ENCODE measurements around the gene RRAD.

RRAD gene

GRCh38 chr16:66916518-66916917, 8.8 kb downstream of the RRAD start:
- no peak for DNase-seq (ENCODE audit: low spot score)

GRCh38 chr16:66915041-66915440, 10.3 kb downstream of the RRAD start:
- no peak for DNase-seq (ENCODE audit: low spot score)

GRCh38 chr16:66914541-66914940, 10.8 kb downstream of the RRAD start:
- DNase-seq (ENCODE audit: low spot score) = no peak

- no peak for DNase-seq (ENCODE audit: low spot score)
Measured at GRCh38 chr16:66913711-66914110, 11.6 kb downstream of the RRAD start.

- no peak for DNase-seq (ENCODE audit: low spot score)
Measured at GRCh38 chr16:66913081-66913480, 12.3 kb downstream of the RRAD start.

- DNase-seq (ENCODE audit: low spot score) = no peak
Measured at GRCh38 chr16:66911801-66912200, 13.5 kb downstream of the RRAD start.

GRCh38 chr16:66911112-66911511, 14.2 kb downstream of the RRAD start:
- no peak for DNase-seq (ENCODE audit: low spot score)

- DNase-seq (ENCODE audit: low spot score) = no peak
Measured at GRCh38 chr16:66910175-66910940, 15.0 kb downstream of the RRAD start.

GRCh38 chr16:66908762-66909559, 16.4 kb downstream of the RRAD start:
- DNase-seq (ENCODE audit: low spot score) = no peak

- DNase-seq (ENCODE audit: low spot score) = no peak
Measured at GRCh38 chr16:66908116-66908515, 17.2 kb downstream of the RRAD start.

GRCh38 chr16:66906916-66907836, 18.2 kb downstream of the RRAD start:
- no peak for DNase-seq (ENCODE audit: low spot score)

GRCh38 chr16:66905633-66906539, 19.4 kb downstream of the RRAD start:
- DNase-seq (ENCODE audit: low spot score) = no peak

- DNase-seq (ENCODE audit: low spot score) = no peak
Measured at GRCh38 chr16:66904846-66905632, 20.3 kb downstream of the RRAD start.

- DNase-seq (ENCODE audit: low spot score) = no peak
Measured at GRCh38 chr16:66904428-66904845, 20.9 kb downstream of the RRAD start.

- no peak for DNase-seq (ENCODE audit: low spot score)
Measured at GRCh38 chr16:66903544-66904427, 21.5 kb downstream of the RRAD start.

- no peak for DNase-seq (ENCODE audit: low spot score)
Measured at GRCh38 chr16:66902648-66903543, 22.4 kb downstream of the RRAD start.

- DNase-seq (ENCODE audit: low spot score) = no peak
Measured at GRCh38 chr16:66901626-66902025, 23.7 kb downstream of the RRAD start.

GRCh38 chr16:66900721-66901441, 24.5 kb downstream of the RRAD start:
- no peak for DNase-seq (ENCODE audit: low spot score)

Data from kidney capillary endothelial cell (primary cell).